Erythroblast (primary cell): ENCODE results near the gene SOCS2.

Source experiments
- GATA1 ChIP-seq: IDR thresholded peaks from 2 replicates; pipeline ENCODE4 v1.6.1; 2011; ENCODE audit warnings: low read depth, mild to moderate bottlenecking, control low read depth, low read length, moderate library complexity
- POLR2A ChIP-seq: IDR thresholded peaks from 2 replicates; pipeline ENCODE4 v1.6.1; 2011; ENCODE audit warnings: mild to moderate bottlenecking, low read length

- TF ChIP-seq POLR2A (no peak), GATA1 (no peak)
Measured at GRCh38 chr12:93626160-93626559, 53.7 kb downstream of the SOCS2 start.
